Uterus (tissue), 2 donors: ENCODE measurements around the gene OR2AT4.

Experiments used
- CTCF ChIP-seq, 4 experiments: fragments of 200-600 bp in 2 of 4; fragments of 450-650 bp in 2 of 4; sonication (generic) in 2 of 4; IDR thresholded peaks; one replicate each; pipeline ENCODE4 v1.5.1; 2016 to 2019; ENCODE audit warnings: antibody characterized with exemption in 4 of 4, mild to moderate bottlenecking in 2 of 4, moderate library complexity in 1 of 4
- POLR2A ChIP-seq, 2 donors: fragments of 450-650 bp; IDR thresholded peaks; one replicate each; pipeline ENCODE4 v1.6.1; 2016; ENCODE audit warnings: antibody characterized with exemption in 2 of 2, mild to moderate bottlenecking in 1 of 2, moderate library complexity in 1 of 2

GRCh38 chr11:75079546-75079945 is 17.1 kb downstream of the OR2AT4 start:
- TF ChIP-seq CTCF (IDR thresholded peaks at IDR 0.05) (no peak), POLR2A (IDR thresholded peaks at IDR 0.05) (no peak)
